Measurements from ENCODE around the gene DOCK2.

Gene DOCK2

DNA sequence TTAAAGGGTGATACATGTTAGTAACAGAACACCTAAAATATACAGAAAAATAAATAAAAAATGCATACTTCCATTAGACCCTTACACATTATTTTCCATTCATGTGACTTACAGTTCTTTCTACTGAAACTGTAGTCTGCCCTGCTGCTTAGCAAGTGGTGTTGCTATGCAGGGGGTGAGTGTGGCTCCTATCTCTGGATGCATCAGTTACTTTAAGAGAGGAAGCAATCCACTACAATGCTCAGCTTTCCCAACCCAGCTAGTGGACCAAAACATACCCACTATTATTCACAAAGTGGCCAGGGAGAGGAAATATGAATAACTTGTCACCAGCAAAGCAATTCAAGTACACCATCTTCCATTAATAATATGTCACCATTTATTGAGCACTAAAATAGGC, 121.8 kb downstream of the DOCK2 start:
- Histone ChIP-seq H3K9me3 (ENCODE audit: insufficient read depth, low read length, severe bottlenecking) (no peaks in the 10 kb centered on the region), H3K4me2 (ENCODE audit: insufficient read depth, low read length) (no peak overlapping the region), H3K27me3 (ENCODE audit: insufficient read depth, low read length, poor library complexity) (no peaks in the 10 kb centered on the region), H3K4me1 (ENCODE audit: insufficient read depth, low read length) (no peaks in the 10 kb centered on the region), H3K79me2 (ENCODE audit: insufficient read depth, low read length) (no peaks in the 10 kb centered on the region), H3K36me3 (ENCODE audit: insufficient read depth, low read length) (peaks cover 90% of the 10 kb centered on the region), H4K20me1 (ENCODE audit: insufficient read depth, low read length) (no peaks in the 10 kb centered on the region), H3K4me3 (ENCODE audit: low read depth in 1 of 2, low read length in 2 of 2) (no peak overlapping the region), H3K9ac (ENCODE audit: low read depth, low read length) (no peak overlapping the region), H3K27ac (ENCODE audit: low read length) (no peak overlapping the region), H2AFZ (ENCODE audit: low read depth, low read length) (no peak overlapping the region)
- no peak for DNase-seq
- TF ChIP-seq, protein P1, sequence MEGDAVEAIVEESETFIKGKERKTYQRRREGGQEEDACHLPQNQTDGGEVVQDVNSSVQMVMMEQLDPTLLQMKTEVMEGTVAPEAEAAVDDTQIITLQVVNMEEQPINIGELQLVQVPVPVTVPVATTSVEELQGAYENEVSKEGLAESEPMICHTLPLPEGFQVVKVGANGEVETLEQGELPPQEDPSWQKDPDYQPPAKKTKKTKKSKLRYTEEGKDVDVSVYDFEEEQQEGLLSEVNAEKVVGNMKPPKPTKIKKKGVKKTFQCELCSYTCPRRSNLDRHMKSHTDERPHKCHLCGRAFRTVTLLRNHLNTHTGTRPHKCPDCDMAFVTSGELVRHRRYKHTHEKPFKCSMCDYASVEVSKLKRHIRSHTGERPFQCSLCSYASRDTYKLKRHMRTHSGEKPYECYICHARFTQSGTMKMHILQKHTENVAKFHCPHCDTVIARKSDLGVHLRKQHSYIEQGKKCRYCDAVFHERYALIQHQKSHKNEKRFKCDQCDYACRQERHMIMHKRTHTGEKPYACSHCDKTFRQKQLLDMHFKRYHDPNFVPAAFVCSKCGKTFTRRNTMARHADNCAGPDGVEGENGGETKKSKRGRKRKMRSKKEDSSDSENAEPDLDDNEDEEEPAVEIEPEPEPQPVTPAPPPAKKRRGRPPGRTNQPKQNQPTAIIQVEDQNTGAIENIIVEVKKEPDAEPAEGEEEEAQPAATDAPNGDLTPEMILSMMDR (IDR thresholded peaks at IDR 0.05; ENCODE audit: borderline replicate concordance, extremely low read depth, low read length, poor library complexity, severe bottlenecking): no peak
- TF ChIP-seq EZH2 (IDR thresholded peaks at IDR 0.05; ENCODE audit: borderline replicate concordance, low read depth, low read length, severe bottlenecking): no peak
- no peak for ATAC-seq (ENCODE audit: insufficient read depth, low read depth)

DNA sequence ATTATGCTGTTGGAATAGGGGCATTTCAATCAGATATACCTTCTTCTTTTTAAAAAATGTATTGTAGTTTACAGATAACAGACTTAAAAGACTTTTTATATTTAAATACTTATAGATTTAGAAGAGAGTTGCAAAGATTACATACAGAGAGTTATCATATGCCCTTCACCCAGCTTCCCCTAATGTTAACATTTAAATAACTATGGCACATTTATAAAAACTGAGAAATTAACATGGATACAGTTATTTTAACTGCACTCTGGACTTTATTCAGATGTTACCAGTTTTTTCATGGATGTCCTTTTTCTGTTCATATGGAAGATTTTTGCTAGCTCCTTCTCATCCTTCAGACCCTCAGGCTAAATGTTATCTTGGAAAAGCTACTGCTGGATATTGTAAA, 123.2 kb downstream of the DOCK2 start:
- H3K79me2 ChIP-seq (ENCODE audit: insufficient read depth, low read length): no peaks in the 10 kb centered on the region
- TF ChIP-seq, protein P1 (IDR thresholded peaks at IDR 0.05; ENCODE audit: borderline replicate concordance, extremely low read depth, low read length, poor library complexity, severe bottlenecking): no peak
- TF ChIP-seq EZH2 (IDR thresholded peaks at IDR 0.05; ENCODE audit: borderline replicate concordance, low read depth, low read length, severe bottlenecking): no peak
- DNase-seq (no peak), ATAC-seq (ENCODE audit: insufficient read depth, low read depth) (no peak)
- H2AFZ ChIP-seq (ENCODE audit: low read depth, low read length): no peak overlapping the region
- no peak overlapping the region for H3K27ac ChIP-seq (ENCODE audit: low read length)
- no peaks in the 10 kb centered on the region for H3K4me1 ChIP-seq (ENCODE audit: insufficient read depth, low read length)
- H3K4me2 ChIP-seq (ENCODE audit: insufficient read depth, low read length): no peak overlapping the region
- H3K4me3 ChIP-seq (ENCODE audit: low read depth in 1 of 2, low read length in 2 of 2): no peak overlapping the region
- H3K9me3 ChIP-seq (ENCODE audit: insufficient read depth, low read length, severe bottlenecking): no peaks in the 10 kb centered on the region
- no peaks in the 10 kb centered on the region for H3K27me3 ChIP-seq (ENCODE audit: insufficient read depth, low read length, poor library complexity)
- no peaks in the 10 kb centered on the region for H4K20me1 ChIP-seq (ENCODE audit: insufficient read depth, low read length)
- H3K36me3 ChIP-seq (ENCODE audit: insufficient read depth, low read length): peaks cover 93% of the 10 kb centered on the region
- H3K9ac ChIP-seq (ENCODE audit: low read depth, low read length): no peak overlapping the region

DNA sequence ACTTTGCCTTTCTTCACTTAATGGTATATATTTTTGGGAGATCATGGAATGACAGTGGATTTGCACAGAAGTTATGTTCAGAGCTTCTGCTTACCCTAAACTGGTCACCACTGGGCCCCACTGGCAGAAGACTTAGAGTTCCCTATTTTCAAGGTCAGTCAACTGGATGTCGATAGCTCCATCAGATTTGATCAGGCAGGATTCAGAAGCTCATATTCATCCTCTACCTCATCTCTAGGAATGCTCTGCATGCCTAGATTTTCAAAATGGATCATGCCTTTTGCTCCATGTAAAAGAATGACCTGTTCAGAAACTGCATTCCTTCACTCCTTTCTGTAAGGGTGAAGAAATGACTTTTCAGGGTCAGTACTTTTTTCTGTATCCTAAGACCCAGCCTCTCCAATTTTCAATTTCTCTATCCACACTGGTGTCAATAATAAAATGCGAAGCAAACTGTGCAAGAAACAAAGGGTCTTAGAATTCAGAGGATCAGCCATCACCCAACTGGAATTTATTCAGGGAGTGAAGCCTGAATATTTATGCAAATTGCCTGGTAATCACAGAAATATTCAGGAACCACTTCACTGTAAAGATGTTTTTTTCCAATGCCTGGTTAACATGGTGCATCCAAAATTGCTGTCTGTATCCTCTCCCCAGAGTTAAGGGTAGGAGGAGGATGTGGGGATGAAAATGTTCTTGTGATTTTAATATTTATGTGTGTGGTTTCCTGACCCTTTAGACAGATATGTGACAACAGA, 125.4 kb downstream of the DOCK2 start:
- Histone ChIP-seq H3K79me2 (ENCODE audit: insufficient read depth, low read length) (no peaks in the 10 kb centered on the region), H3K4me2 (ENCODE audit: insufficient read depth, low read length) (no peak overlapping the region), H3K27ac (ENCODE audit: low read length) (no peak overlapping the region), H3K36me3 (ENCODE audit: insufficient read depth, low read length) (peaks cover 87% of the 10 kb centered on the region), H3K9ac (ENCODE audit: low read depth, low read length) (no peak overlapping the region), H4K20me1 (ENCODE audit: insufficient read depth, low read length) (no peaks in the 10 kb centered on the region; the same call in 1 of the 2 replicates), H3K27me3 (ENCODE audit: insufficient read depth, low read length, poor library complexity) (no peaks in the 10 kb centered on the region), H3K4me3 (ENCODE audit: low read depth in 1 of 2, low read length in 2 of 2) (no peak overlapping the region), H3K9me3 (ENCODE audit: insufficient read depth, low read length, severe bottlenecking) (no peaks in the 10 kb centered on the region), H3K4me1 (ENCODE audit: insufficient read depth, low read length) (no peaks in the 10 kb centered on the region), H2AFZ (ENCODE audit: low read depth, low read length) (no peak overlapping the region)
- no peak for DNase-seq
- ATAC-seq (ENCODE audit: insufficient read depth, low read depth): no peak
- TF ChIP-seq, protein P1 (IDR thresholded peaks at IDR 0.05; ENCODE audit: borderline replicate concordance, extremely low read depth, low read length, poor library complexity, severe bottlenecking): no peak
- no peak for TF ChIP-seq EZH2 (IDR thresholded peaks at IDR 0.05; ENCODE audit: borderline replicate concordance, low read depth, low read length, severe bottlenecking)
